Measurements from ENCODE around the gene YEATS2.
A peak's percentile ranks its signal among the peaks of the same experiment; 100 is the strongest.

Gene YEATS2

DNA sequence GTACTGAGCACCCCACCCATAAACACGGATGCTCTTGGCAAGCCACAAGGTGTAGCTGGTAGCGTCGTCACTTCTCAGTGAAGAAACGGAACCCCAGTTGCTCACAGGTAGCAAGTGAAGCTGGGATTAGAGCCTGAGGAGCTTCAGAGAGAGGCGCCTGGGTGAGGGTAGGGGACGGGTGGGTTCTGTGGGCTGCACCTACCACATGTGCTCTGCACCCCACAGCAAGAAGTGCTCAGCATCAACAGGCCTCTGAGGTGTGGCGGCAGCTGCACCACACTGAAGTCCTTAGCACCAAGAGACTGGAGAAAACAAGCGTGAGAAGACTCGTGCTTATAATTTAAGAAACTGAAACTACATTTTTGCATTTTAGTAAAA lies 118.0 kb downstream of the YEATS2 start:
- no peak for DNase-seq

DNA sequence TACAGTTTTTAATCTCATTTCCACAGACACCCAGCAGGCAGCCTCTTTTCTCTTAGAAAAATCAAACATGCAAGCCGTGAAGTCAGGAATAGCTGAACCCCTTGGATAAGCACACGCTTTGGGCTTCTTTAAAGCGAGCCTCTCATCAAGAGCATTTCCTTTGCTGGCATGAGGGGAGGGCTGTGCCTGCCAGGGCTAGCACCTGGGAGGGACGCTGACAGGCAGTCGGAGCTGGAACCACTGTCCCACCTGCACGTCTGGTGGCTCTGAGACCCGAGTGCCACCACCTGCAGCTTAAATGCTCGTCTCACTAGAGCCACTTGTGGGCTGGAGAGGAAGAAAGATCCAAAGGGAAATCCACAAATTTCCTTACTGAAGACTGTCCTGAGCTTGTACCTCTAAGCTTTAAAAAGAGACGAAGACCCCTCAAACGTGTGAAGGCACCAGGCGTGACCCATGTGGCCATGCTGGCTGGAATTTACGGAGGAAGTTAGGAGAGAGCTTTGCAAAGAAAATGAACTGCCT lies 118.4 kb downstream of the YEATS2 start:
- no peak for DNase-seq

DNA sequence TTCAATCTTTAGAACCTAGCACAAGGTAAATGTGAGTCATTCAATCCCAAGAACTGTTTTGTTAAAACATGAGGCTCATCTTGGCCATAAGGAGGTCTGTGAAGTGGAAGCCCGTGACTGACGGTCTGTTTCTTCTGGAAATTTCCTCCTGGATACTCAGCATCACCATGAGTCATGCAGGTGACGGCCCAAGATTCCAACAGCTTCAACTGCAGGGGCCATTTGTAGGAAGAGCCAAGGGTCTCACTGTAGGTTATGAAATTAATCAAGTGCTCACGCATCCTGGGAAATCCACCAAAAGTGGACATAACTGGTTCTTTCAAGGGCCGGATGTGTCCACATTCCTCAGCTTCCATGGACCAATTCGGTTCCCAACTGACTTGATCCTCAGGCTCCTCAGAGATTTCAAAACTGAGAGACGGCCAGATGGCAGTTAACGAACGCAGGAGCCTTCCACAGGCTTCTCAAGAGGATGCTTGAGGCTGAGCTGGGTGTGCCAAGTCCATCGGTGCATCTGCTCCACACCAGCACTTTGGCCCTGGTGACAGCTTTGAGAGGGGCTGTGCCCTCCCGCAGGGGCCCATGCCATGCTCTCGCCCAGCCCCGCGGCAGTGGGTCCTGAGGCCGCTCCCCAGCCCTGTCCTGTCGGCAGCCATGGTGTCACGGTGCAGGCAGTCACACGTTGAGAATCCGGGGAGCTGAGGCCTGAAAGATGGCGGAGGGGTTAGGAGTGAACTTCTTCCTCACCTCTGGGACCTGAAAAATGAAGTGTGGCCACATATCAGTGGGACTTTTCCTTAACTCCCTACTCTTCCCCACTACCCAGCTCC lies 119.3 kb downstream of the YEATS2 start:
- DNase-seq = no peak

DNA sequence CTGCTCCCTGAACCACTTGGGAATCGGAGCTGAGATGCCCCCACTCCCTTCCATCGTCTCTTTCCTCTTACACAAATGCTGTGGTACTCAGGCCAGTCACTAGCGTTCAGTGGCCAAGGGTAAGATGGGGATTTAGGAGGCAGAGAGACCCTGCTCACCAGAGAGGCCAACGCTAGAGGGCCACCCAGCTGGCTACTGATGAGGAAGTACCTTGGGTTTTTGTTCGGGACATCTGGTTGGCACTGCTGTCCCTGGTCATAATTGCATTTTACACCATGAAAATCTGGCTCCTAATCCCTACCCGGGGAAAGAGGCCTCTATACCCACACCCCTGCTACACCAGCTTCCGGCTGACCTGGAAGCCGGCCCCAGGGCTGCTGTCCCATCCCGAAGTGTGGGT lies 120.0 kb downstream of the YEATS2 start:
- DNase-seq = no peak

DNA sequence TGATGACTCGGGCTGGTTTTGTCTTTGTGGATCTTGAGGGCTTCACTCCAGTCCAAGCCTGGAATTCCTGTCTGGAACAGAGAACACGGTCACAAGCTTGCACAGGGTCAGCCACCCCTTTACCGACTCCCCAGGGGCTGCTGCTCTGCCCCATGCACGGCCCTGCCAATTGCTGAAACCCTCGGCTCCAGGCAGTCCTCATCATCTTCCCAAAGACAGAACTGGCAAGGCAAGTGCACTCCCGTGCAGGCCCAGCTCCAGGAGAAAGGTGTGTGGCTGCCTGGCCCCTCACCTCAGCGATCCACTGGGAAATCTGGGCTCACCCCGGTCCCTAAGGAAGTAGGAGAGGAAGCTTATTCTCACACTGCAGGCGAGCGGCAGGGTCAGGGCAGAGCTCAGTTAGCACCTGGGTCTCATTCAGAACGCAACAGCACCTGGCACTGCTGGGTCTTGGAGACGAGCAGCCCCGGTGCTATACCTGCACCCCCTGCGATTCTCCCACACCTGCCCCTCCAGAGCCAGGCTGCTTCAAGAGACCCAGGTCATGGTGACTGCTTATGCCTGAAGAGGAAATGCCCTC lies 120.5 kb downstream of the YEATS2 start:
- DNase-seq = no peak

- no peak for DNase-seq
Measured at GRCh38 chr3:183818706-183819624, 121.4 kb downstream of the YEATS2 start.

- DNase-seq = no peak
Measured at GRCh38 chr3:183819831-183820230, 122.2 kb downstream of the YEATS2 start.

DNA sequence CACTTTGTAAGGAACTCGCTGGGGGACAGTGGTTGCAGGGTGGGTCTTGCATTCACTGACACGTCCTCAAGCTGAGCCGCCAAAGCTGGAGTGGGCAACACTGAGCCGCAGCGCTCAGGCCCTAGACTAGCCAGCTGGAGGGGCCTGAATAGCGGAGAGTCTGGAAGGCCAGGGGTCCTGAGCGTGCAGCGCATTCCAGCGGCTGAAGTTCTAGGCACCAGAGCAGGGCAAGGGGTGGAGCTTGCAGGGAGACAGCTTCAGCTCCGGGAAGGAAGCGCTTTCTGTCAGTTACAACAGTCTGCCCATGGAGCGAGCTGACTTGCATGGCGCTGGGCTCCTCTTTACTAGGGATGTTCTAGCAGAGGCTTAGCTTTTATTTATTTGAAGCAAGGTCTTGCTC lies 125.0 kb downstream of the YEATS2 start:
- DNase-seq = no peak

DNA sequence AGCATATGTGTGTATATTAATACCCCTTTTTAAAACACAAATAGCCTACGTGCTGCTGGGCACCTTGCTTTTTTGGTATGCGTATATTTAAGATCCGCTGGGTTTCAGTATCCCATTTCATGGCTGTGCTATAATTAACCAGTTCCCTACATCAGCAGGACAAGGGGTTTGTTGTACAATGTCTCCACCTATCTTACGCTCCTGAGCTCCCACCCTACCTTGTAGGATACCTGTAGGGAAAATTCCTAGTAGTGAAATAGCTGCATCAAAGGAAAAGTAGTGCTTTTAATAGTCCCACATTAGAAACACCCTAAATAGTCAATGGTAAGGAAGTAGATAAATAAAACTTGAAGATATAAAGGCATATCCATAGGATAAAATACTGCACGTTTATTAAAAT lies 126.4 kb downstream of the YEATS2 start:
- DNase-seq = no peak

GRCh38 chr3:183824761-183825455 lies 127.3 kb downstream of the YEATS2 start:
- no peak for DNase-seq

GRCh38 chr3:183825456-183826161 lies 128.0 kb downstream of the YEATS2 start, which contains the start of gene MAP6D1:
Gene MAP6D1 (minus strand): TSS chr3:183825577. CDS start chr3:183825547, 30 bp downstream.
- peak; percentile 20 for DNase-seq

DNA sequence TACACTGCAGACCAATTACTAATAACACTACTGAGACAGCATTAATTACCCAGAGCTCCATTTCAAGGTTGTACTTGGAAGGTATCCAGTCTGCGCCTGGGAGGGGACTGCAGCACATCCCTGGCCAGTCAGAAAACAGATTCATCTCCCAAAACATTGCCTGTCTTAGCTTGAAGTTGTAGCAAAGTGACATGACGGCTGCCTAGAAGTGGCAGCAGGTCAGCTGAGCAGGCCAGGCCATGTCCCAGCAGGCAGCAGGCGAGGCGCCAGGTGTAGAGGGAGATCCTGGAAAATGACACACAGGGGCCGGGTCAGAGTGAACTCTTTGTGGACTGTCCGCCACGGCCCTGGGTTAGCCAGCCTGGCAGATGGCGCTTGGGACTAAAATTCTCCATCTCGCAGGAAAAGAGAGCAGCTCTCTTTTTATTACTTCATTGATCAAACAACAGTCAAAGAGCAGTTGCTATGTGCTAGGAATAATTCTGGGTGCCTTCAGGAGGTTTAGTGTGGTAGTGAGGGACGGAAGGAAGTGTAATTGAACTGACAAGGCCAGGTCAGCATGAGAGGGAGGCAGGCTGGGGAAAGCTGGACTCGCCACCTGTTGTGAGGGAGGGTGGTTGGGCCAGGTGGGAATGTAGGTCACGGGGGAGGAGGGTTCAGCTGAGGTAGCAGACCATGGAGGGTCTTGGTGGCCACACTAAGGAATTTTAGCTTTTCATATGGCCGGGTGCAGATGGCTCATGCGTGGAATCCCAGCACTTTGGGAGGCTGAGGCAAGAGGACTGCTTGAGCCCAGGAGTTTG lies 129.1 kb downstream of the YEATS2 start:
- no peak for DNase-seq

DNA sequence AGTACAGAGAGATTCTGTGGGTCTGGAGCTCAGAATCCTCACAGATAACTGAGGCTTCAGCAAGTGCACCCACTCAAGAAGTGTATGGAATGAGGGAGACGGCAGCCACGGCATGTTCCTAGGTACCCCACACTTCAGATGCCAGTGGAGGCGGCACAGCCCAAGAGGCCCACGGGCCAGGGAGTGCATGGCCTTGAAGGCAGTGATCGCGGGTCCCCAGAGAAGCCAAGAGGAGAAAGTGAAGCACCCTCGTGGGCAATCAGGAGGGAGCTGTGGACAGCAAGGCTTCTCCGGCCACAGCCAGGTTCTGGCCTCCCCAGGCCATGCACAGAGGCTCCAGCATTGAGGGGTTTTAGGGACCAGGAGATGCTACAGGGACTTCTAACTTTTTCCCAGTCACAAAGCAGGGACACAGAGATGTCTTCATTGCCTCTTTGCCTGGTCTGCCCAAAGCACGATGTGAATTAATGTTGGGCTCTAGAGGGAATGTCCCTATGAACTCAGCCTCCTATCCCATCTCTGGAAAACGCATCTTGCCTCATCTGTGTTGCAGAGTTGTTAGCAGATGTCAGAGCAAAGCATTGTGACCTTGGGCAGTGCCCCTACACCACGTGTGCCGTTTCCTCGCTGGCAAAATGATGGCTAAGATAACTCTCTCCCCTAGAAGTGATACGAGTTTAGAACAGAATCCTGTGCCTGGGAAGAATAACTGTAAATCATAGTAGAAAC lies 130.4 kb downstream of the YEATS2 start:
- no peak for DNase-seq

DNA sequence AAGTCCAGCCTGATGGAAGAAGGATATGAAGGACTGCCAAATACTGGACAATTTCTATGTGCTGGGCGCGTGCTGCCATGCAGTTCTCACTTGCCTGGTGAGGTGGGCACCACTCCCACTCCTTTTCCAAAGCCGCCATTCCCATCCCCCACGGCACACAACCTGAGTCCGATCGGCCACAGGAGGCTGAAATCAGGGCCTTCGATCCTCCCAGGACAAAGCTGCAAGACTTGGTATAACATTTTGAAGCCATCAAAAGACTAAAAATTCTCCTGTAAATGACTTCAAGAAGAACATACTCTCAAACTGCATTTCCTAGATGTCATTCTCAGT lies 130.9 kb downstream of the YEATS2 start:
- DNase-seq = no peak

- no peak for DNase-seq
Measured at GRCh38 chr3:183829466-183829865, 131.9 kb downstream of the YEATS2 start.

GRCh38 chr3:183830187-183830586 lies 132.6 kb downstream of the YEATS2 start:
- DNase-seq = no peak

- DNase-seq = no peak
Measured at GRCh38 chr3:183833516-183833915, 135.9 kb downstream of the YEATS2 start.

DNA sequence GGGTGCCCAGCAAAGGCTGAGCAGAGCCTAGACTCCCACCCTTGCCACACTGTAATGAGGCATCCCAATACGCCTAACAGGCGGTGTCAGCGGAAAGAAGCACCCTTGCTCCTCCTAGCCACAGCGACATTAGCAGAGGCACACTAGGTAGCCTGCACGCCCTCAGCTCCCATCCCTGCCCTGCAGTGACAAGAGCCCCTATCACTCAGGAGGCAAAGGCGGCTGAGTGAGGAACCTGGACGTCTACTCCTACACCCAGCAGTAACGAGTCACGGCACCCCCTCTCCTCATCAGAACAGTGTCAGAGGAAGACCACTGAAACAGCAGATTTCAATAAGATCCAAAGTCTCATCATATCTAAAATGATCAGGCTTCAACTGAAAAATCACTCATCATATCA lies 139.8 kb downstream of the YEATS2 start:
- DNase-seq = no peak

GRCh38 chr3:183837894-183838293 lies 140.3 kb downstream of the YEATS2 start:
- DNase-seq = no peak

DNA sequence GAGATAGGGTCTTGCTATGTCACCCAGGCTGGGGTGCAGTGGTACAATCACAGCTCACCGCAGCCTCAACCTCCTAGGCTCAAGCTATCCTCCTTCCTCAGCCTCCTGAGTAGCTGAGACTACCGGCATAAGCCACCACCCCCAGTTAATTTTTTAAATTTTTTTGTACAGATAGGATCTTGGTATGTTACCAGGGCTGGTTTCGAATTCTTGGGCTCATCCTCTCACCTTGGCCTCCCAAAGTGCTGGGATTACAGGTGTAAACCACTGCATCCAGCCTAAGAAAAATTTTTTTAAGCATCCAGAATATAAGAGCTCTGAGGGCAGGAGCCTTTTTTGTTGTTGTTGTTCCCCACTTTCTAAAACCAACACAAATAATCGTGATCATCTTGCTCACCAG lies 142.2 kb downstream of the YEATS2 start:
- no peak for DNase-seq

- DNase-seq = peak; percentile 79
Measured at GRCh38 chr3:183844606-183845005, 147.0 kb downstream of the YEATS2 start.

Measured in NCI-H226 (cell line).